H1 (cell line): Measurements from ENCODE around the gene OSBPL3. TPM values are rescaled to one million over a fixed set of nuclear protein-coding genes. Genes with fewer than 3 reads are reported as not detected.

Source experiments
- CTCF ChIA-PET: fragments of 300-600 bp; sonication (Branson Sonifier 250); formaldehyde crosslinking; loops from one replicate; lab custom pipeline; 2021; ENCODE audit not compliant: partially characterized antibody; lab: Charles Lee
- POLR2A ChIA-PET: fragments of 300-600 bp; sonication (Branson Sonifier 250); formaldehyde crosslinking; loops from one replicate; lab custom pipeline; 2021; ENCODE audit warnings: inconsistent platforms; ENCODE audit not compliant: partially characterized antibody; lab: Charles Lee
- DNase-seq, 2 experiments: peaks; one replicate each; pipeline versions ENCODE4 v3.0.0 to v3.0.0-alpha.2; 2010 to 2022; ENCODE audit warnings: low spot score in 2 of 2, low read depth in 1 of 2, mixed read lengths in 1 of 2
- FAIRE-seq: peaks from 2 replicates; lab custom pipeline; 2011; peaks lifted over from hg19 to GRCh38; lab: Jason Lieb, UNC
- H2AFZ ChIP-seq: 2 replicates; pipeline ENCODE4 v1.8.1; 2012; ENCODE audit warnings: low read length, inconsistent platforms
- H2AK5ac ChIP-seq: 2 replicates; pipeline ENCODE4 v1.6.1; 2013; ENCODE audit warnings: low read depth, low read length
- H2BK120ac ChIP-seq: replicated peaks from 2 replicates; pipeline ENCODE3; 2013; ENCODE audit warnings: low read depth, low read length, inconsistent platforms
- H2BK12ac ChIP-seq: 2 replicates; pipeline ENCODE4 v1.6.1; 2013; ENCODE audit warnings: low read depth, low read length
- H2BK15ac ChIP-seq: 2 replicates; pipeline ENCODE4 v1.6.1; 2013; ENCODE audit warnings: low read length
- H2BK20ac ChIP-seq: 2 replicates; pipeline ENCODE4 v1.6.1; 2013; ENCODE audit warnings: low read length
- H2BK5ac ChIP-seq: 2 replicates; pipeline ENCODE4 v1.6.1; 2013; ENCODE audit warnings: low read depth, low read length
- H3K14ac ChIP-seq: 2 replicates; pipeline ENCODE4 v1.6.1; 2013; ENCODE audit warnings: inconsistent platforms; ENCODE audit not compliant: insufficient read length
- H3K18ac ChIP-seq: 2 replicates; pipeline ENCODE4 v1.6.1; 2013; ENCODE audit warnings: low read length; ENCODE audit errors: extremely low read depth
- H3K23ac ChIP-seq: 2 replicates; pipeline ENCODE4 v1.6.1; 2013; ENCODE audit warnings: inconsistent platforms; ENCODE audit not compliant: insufficient read length
- H3K23me2 ChIP-seq: 2 replicates; pipeline ENCODE4 v1.6.1; 2013; ENCODE audit warnings: low read depth, low read length
- H3K27ac ChIP-seq: 2 replicates; pipeline ENCODE4 v1.6.1; 2011; ENCODE audit warnings: low read depth, low read length, inconsistent platforms
- H3K27me3 ChIP-seq, 4 experiments: replicated peaks in 1 of 4; 1 replicate in 1 of 4; 2 replicates in 3 of 4; pipeline versions ENCODE4 v1.6.1 to v1.8.1; 2011 to 2013; ENCODE audit warnings: low read length in 3 of 4, mild to moderate bottlenecking in 3 of 4, inconsistent platforms in 2 of 4, mixed read lengths in 2 of 4, moderate library complexity in 1 of 4; ENCODE audit not compliant: control insufficient read depth in 3 of 4, insufficient read depth in 3 of 4; ENCODE audit errors: extremely low read depth in 1 of 4
- H3K36me3 ChIP-seq, 4 experiments: 2 replicates each; pipeline versions ENCODE4 v1.6.1 to v1.8.1; 2011 to 2013; ENCODE audit warnings: mild to moderate bottlenecking in 4 of 4, low read length in 3 of 4, moderate library complexity in 2 of 4, control low read depth in 1 of 4, inconsistent platforms in 1 of 4; ENCODE audit not compliant: insufficient read depth in 4 of 4, control insufficient read depth in 2 of 4
- H3K4ac ChIP-seq: replicated peaks from 2 replicates; pipeline ENCODE3; 2013; ENCODE audit warnings: low read length, low read depth, mixed read lengths, inconsistent platforms; ENCODE audit not compliant: insufficient read length
- H3K4me1 ChIP-seq, 4 experiments: replicated peaks in 1 of 4; 1 replicate in 1 of 4; 2 replicates in 3 of 4; pipeline versions ENCODE4 v1.6.1 to v1.8.1; 2011 to 2013; ENCODE audit warnings: low read length in 3 of 4, inconsistent platforms in 2 of 4, mixed read lengths in 1 of 4; ENCODE audit not compliant: insufficient read depth in 4 of 4, control insufficient read depth in 3 of 4
- H3K4me2 ChIP-seq, 2 experiments: 2 replicates each; pipeline versions ENCODE4 v1.6.1 to v1.8.1; 2011 to 2013; ENCODE audit warnings: low read depth in 2 of 2, low read length in 2 of 2, control low read depth in 1 of 2, inconsistent platforms in 1 of 2, mild to moderate bottlenecking in 1 of 2; ENCODE audit not compliant: insufficient read depth in 1 of 2
- H3K4me3 ChIP-seq, 4 experiments: fragments of 200-600, 300-600 bp in 1 of 4; sonication (generic), shearing (Covaris generic), sonication (Bioruptor Twin) in 1 of 4; 2 replicates each; pipeline versions ENCODE4 v1.5.1 to v1.8.1; 2011 to 2016; ENCODE audit warnings: low read length in 4 of 4, low read depth in 3 of 4, control low read depth in 2 of 4, inconsistent platforms in 2 of 4, mild to moderate bottlenecking in 2 of 4, mixed read lengths in 1 of 4, moderate library complexity in 1 of 4; ENCODE audit not compliant: insufficient read depth in 2 of 4; ENCODE audit errors: extremely low read depth in 1 of 4
- H3K56ac ChIP-seq: replicated peaks from 2 replicates; pipeline ENCODE3; 2013; ENCODE audit warnings: low read depth, mild to moderate bottlenecking, mixed read lengths, low read length, inconsistent platforms; ENCODE audit not compliant: insufficient read length
- H3K79me1 ChIP-seq: 2 replicates; pipeline ENCODE4 v1.6.1; 2013; ENCODE audit warnings: low read depth, low read length, control low read depth
- H3K79me2 ChIP-seq, 2 experiments: 2 replicates each; pipeline versions ENCODE4 v1.6.1 to v1.8.1; 2012 to 2013; ENCODE audit warnings: low read length in 2 of 2, mild to moderate bottlenecking in 2 of 2, inconsistent platforms in 1 of 2; ENCODE audit not compliant: insufficient read depth in 2 of 2, control insufficient read depth in 1 of 2
- H3K9ac ChIP-seq, 4 experiments: replicated peaks in 1 of 4; 1 replicate in 1 of 4; 2 replicates in 3 of 4; pipeline versions ENCODE4 v1.6.1 to v1.8.1; 2011 to 2013; ENCODE audit warnings: low read depth in 3 of 4, low read length in 3 of 4, control low read depth in 2 of 4, mild to moderate bottlenecking in 2 of 4, moderate library complexity in 2 of 4, inconsistent platforms in 1 of 4; ENCODE audit errors: extremely low read depth in 1 of 4
- H3K9me3 ChIP-seq, 2 experiments: 2 replicates each; pipeline versions ENCODE4 v1.6.1 to v1.8.1; 2012 to 2013; ENCODE audit warnings: mild to moderate bottlenecking in 2 of 2, moderate library complexity in 2 of 2, control low read depth in 1 of 2, inconsistent platforms in 1 of 2, low read depth in 1 of 2, low read length in 1 of 2, mixed read lengths in 1 of 2; ENCODE audit not compliant: insufficient read depth in 2 of 2
- H4K20me1 ChIP-seq, 2 experiments: replicated peaks in 1 of 2; 2 replicates each; pipeline versions ENCODE3 to v1.8.1; 2011 to 2013; ENCODE audit warnings: inconsistent platforms in 2 of 2, low read length in 2 of 2, mild to moderate bottlenecking in 1 of 2; ENCODE audit not compliant: insufficient read depth in 2 of 2, control insufficient read depth in 1 of 2
- H4K5ac ChIP-seq: 2 replicates; pipeline ENCODE4 v1.6.1; 2013; ENCODE audit warnings: low read length, low read depth, mixed read lengths, inconsistent platforms; ENCODE audit not compliant: insufficient read length
- H4K8ac ChIP-seq: 2 replicates; pipeline ENCODE4 v1.8.0; 2013; ENCODE audit warnings: mild to moderate bottlenecking, moderate library complexity, low read length, inconsistent platforms; ENCODE audit not compliant: insufficient read depth; ENCODE audit errors: extremely low read depth
- H4K91ac ChIP-seq: replicated peaks from 2 replicates; pipeline ENCODE3; 2013; ENCODE audit warnings: low read length, mixed read lengths, inconsistent platforms; ENCODE audit not compliant: insufficient read length
- CEBPB ChIP-seq: IDR thresholded peaks from 2 replicates; pipeline ENCODE4 v1.6.1; 2012; ENCODE audit warnings: low read depth, low read length
- HDAC2 ChIP-seq, 2 experiments: fragments of 300-600 bp in 1 of 2; sonication (generic) in 1 of 2; IDR thresholded peaks; 2 replicates each; pipeline ENCODE4 v1.6.1; 2011 to 2012; ENCODE audit warnings: low read depth in 2 of 2, low read length in 2 of 2, mild to moderate bottlenecking in 2 of 2, moderate library complexity in 2 of 2, borderline replicate concordance in 1 of 2, inconsistent platforms in 1 of 2
- JUN ChIP-seq: IDR thresholded peaks from 2 replicates; pipeline ENCODE4 v1.6.1; 2011; ENCODE audit warnings: low read depth, mild to moderate bottlenecking, improper control_type of control experiment, low read length
- MAFK ChIP-seq: IDR thresholded peaks from 2 replicates; pipeline ENCODE4 v1.6.1; 2012; ENCODE audit warnings: low read depth, mild to moderate bottlenecking, improper control_type of control experiment, low read length
- RNF2 ChIP-seq: fragments of 200-900, 300-1000 bp; sonication (generic); IDR thresholded peaks from 2 replicates; pipeline ENCODE4 v1.7.1; 2016; ENCODE audit warnings: borderline replicate concordance, low read depth, mild to moderate bottlenecking, antibody characterized with exemption, low read length; ENCODE audit not compliant: poor library complexity, severe bottlenecking; ENCODE audit errors: missing control alignments
- WGBS, 2 experiments: shearing (Covaris generic) in 1 of 2; methylation state at CpG; one replicate each; pipeline versions ENCODE4 v1.1.6 to v1.1.7; 2013 to 2015; ENCODE audit warnings: low lambda C conversion rate in 2 of 2, mixed read lengths in 2 of 2, inconsistent platforms in 1 of 2, low coverage in 1 of 2, missing lambda C conversion rate in 1 of 2; ENCODE audit not compliant: insufficient replicate concordance in 2 of 2, insufficient coverage in 1 of 2, insufficient read length in 1 of 2; ENCODE audit errors: extremely low coverage in 1 of 2, missing lambda C conversion rate in 1 of 2; 5-methylcytosine and 5-hydroxymethylcytosine counted together
- polyA plus RNA-seq, 7 experiments: library from polyadenylated mRNA; depleted of rRNA in 3 of 7; stranded (reverse) in 5 of 7; unstranded in 2 of 7; fragments of >200 nt in 5 of 7; fragments of 200-250 nt in 2 of 7; gene quantifications; 1 replicate in 5 of 7; 2 replicates in 1 of 7; 4 replicates in 1 of 7; pipeline versions ENCODE4 v1.2.1 to v1.2.3, GENCODE V29; 2011 to 2013; ENCODE audit warnings: missing spikeins in 2 of 7, mixed read lengths in 2 of 7
- total RNA-seq: library from RNA; stranded (reverse); fragmentation: NEBNext Ultra II Directional; extraction: Animal tissue kit (Norgen Biotek cat#: 25700); gene quantifications from 2 replicates; pipeline ENCODE4 v1.2.1, GENCODE V29; 2021

OSBPL3 gene
- total and polyA plus RNA-seq, 2 of the 8 experiments (the other 6 are each of a cell fraction or from before 2014, with no cell fraction given), result 2.8 to 13.9 TPM

GRCh38 chr7:24801883-24802282, 178.1 kb downstream of the OSBPL3 start:
- Histone ChIP-seq H3K14ac (no peak overlapping the region), H3K56ac (no peak overlapping the region), H3K27me3 (no peaks in the 10 kb centered on the region), H3K9me3 (no peaks in the 10 kb centered on the region), H3K18ac (no peak overlapping the region), H4K8ac (no peak overlapping the region), H2AK5ac (no peak overlapping the region), H4K20me1 (no peaks in the 10 kb centered on the region), H2BK120ac (no peak overlapping the region), H3K4ac (no peak overlapping the region), H3K23me2 (no peaks in the 10 kb centered on the region), H2BK20ac (no peak overlapping the region), H3K9ac (no peak overlapping the region), H3K79me1 (no peaks in the 10 kb centered on the region), H3K79me2 (no peaks in the 10 kb centered on the region), H4K91ac (no peak overlapping the region), H2BK12ac (no peak overlapping the region), H3K4me3 (no peak overlapping the region), H2BK5ac (no peak overlapping the region), H3K23ac (no peak overlapping the region), H4K5ac (no peak overlapping the region), H2BK15ac (no peak overlapping the region), H3K4me1 (peaks cover 0 to 2% (median 0%) of the 10 kb centered on the region in 4 experiments; a peak in 1 of 7 replicates), H3K4me2 (no peak overlapping the region), H3K36me3 (peaks cover 0 to 4% (median 0%) of the 10 kb centered on the region in 4 experiments; a peak in 2 of 8 replicates), H2AFZ (no peak overlapping the region), H3K27ac (no peak overlapping the region)
- POLR2A ChIA-PET, result no interaction called here
- 96% methylated on average over 2 of the region's 2 CpGs; no CpG with 5 or more reads in 1 of the 2 experiments for WGBS, 2 experiments
- no peak for FAIRE-seq
- no peak for DNase-seq
- CTCF ChIA-PET, result interaction anchor here (0.6 to 3.8 kb wide), 2 partner anchors 10 to 824 kb away, joined by 5 to 21 read pairs; no protein-coding TSS in a partner anchor
- TF ChIP-seq CEBPB, result no peak
- TF ChIP-seq JUN, result no peak
- TF ChIP-seq MAFK, result no peak
- no peak for TF ChIP-seq HDAC2 (IDR thresholded peaks at IDR 0.05; ENCODE audit: borderline replicate concordance in 1 of 2, low read depth in 2 of 2, low read length in 2 of 2)
- TF ChIP-seq RNF2, result no peak
